Osteocyte (in vitro differentiated cells): ENCODE data around the gene PAQR7. TPM values are rescaled to one million over a fixed set of nuclear protein-coding genes. Genes with fewer than 3 reads are reported as not detected.

Source experiments
- DNase-seq: peaks from one replicate; pipeline ENCODE4 v3.0.0; 2021; ENCODE audit warnings: mixed read lengths; ENCODE audit not compliant: unreplicated experiment; ENCODE audit errors: extremely low spot score
- H3K27ac Mint-ChIP-seq: one replicate; pipeline ENCODE4 v1.8.0; 2021; ENCODE audit warnings: mild to moderate bottlenecking, mixed read lengths; ENCODE audit not compliant: unreplicated experiment
- H3K27me3 Mint-ChIP-seq: one replicate; pipeline ENCODE4 v1.8.0; 2021; ENCODE audit warnings: mixed read lengths; ENCODE audit not compliant: unreplicated experiment
- H3K36me3 Mint-ChIP-seq: one replicate; pipeline ENCODE4 v1.8.0; 2021; ENCODE audit warnings: mixed read lengths; ENCODE audit not compliant: unreplicated experiment
- H3K4me1 Mint-ChIP-seq: one replicate; pipeline ENCODE4 v1.8.0; 2021; ENCODE audit warnings: mixed read lengths; ENCODE audit not compliant: unreplicated experiment
- H3K4me3 Mint-ChIP-seq: one replicate; pipeline ENCODE4 v1.8.0; 2021; ENCODE audit warnings: mild to moderate bottlenecking, moderate library complexity, mixed read lengths; ENCODE audit not compliant: unreplicated experiment
- H3K9me3 Mint-ChIP-seq: one replicate; pipeline ENCODE4 v1.8.0; 2021; ENCODE audit warnings: mixed read lengths; ENCODE audit not compliant: unreplicated experiment
- CTCF ChIP-seq: fragments of 200-600 bp; sonication (generic); IDR thresholded peaks from 2 replicates; pipeline ENCODE4 v1.5.0; 2021; ENCODE audit warnings: antibody characterized with exemption, mild to moderate bottlenecking, moderate library complexity
- total RNA-seq: library from RNA; stranded (reverse); gene quantifications from 2 replicates; pipeline ENCODE4 v1.2.1, GENCODE V29; 2021

PAQR7 gene
- total RNA-seq, 1 donor from 2014 or later = 11.0 TPM

DNA sequence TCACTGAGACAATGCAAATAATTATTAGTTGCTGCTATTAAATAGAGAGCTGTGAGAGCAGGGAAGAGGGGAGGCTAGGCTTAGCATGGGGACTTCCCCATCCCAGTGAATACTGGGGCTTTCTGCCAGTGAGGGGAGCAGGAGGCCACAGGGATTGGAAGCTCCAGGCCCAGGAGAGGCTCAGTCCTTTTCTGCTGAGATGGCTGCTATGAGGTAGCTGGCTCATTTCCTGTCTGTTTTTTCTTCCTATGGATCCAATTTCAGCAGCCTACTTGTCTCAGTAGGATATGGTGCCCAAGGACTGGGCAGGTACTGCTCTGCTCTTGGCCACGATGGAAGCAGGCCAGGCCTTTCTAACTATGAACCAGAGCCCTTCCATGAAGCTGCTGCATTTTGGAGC lies 20.8 kb upstream of the PAQR7 start:
- no peak for TF ChIP-seq CTCF
- H3K4me1 Mint-ChIP-seq = peaks cover 55% of the 10 kb centered on the region
- no peak overlapping the region for H3K4me3 Mint-ChIP-seq
- H3K27ac Mint-ChIP-seq = peak overlapping the region; percentile 79
- H3K9me3 Mint-ChIP-seq = no peaks in the 10 kb centered on the region
- H3K27me3 Mint-ChIP-seq = no peaks in the 10 kb centered on the region
- DNase-seq = no peak
- peaks cover 29% of the 10 kb centered on the region for H3K36me3 Mint-ChIP-seq

DNA sequence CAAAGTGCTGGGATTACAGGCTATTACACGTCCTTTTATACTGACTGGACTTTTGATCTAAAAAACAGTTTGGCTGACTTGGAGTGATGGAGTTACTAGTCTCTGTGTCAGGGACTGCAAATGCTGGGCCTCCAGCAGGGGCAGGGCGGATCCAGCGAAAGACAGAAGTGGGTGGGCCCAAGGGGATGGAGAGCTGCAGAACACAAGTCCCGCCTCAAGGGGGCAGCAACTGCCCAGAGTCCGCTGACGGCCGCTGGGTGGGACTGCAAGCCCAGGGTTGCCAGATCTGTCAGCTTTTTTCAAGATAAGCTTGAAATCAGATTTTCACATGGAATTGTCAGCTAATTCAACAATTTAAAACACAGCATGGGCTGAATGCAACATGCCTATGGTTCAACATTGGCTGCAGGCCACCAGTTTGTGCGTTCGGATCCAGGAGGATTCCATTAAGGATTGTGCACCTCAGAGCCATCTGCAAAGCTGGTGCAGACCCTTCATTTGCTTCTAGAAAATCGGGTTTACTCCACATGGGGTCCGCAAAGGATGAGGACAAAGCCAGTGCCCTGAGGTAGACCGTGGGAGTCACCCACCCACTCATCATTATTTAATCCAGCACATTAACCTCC lies 20.0 kb upstream of the PAQR7 start:
- no peak overlapping the region for H3K4me3 Mint-ChIP-seq
- H3K9me3 Mint-ChIP-seq = no peaks in the 10 kb centered on the region
- H3K36me3 Mint-ChIP-seq = peaks cover 21% of the 10 kb centered on the region
- peak; percentile 99 for TF ChIP-seq CTCF
- H3K27ac Mint-ChIP-seq = peak overlapping the region; percentile 79
- H3K4me1 Mint-ChIP-seq = peaks cover 58% of the 10 kb centered on the region
- peak; percentile 97 for DNase-seq
- no peaks in the 10 kb centered on the region for H3K27me3 Mint-ChIP-seq

DNA sequence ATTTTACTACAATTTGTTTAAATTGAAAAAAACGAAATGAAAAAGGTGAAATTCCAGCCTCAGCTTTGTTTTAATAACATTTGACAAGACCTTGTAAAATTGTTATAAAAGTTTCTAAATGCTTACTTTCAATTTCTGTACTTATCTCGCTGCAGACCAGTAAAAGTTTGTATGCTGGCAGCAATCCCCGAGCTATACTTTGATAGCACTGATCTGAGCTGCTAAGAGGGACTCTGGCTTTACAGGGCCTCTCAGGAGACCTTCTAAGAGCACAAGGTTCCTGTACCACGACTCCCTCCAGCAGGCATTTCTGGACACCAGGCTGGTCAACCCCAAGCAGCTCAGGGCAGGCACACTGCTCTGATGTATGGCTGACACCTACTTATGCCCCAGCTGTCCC lies 17.6 kb upstream of the PAQR7 start:
- peaks cover 69% of the 10 kb centered on the region for H3K4me1 Mint-ChIP-seq
- peak overlapping the region; percentile 83 for H3K27ac Mint-ChIP-seq
- H3K27me3 Mint-ChIP-seq = no peaks in the 10 kb centered on the region
- no peaks in the 10 kb centered on the region for H3K9me3 Mint-ChIP-seq
- H3K36me3 Mint-ChIP-seq = peaks cover 2% of the 10 kb centered on the region
- no peak for DNase-seq
- TF ChIP-seq CTCF = no peak
- H3K4me3 Mint-ChIP-seq = no peak overlapping the region

- H3K27ac Mint-ChIP-seq = peak overlapping the region; percentile 98
- no peaks in the 10 kb centered on the region for H3K36me3 Mint-ChIP-seq
- TF ChIP-seq CTCF = no peak
- no peaks in the 10 kb centered on the region for H3K27me3 Mint-ChIP-seq
- H3K9me3 Mint-ChIP-seq = no peaks in the 10 kb centered on the region
- no peak overlapping the region for H3K4me3 Mint-ChIP-seq
- peaks cover 66% of the 10 kb centered on the region for H3K4me1 Mint-ChIP-seq
- no peak for DNase-seq
Measured at GRCh38 chr1:25891606-25892005, 16.1 kb upstream of the PAQR7 start.

DNA sequence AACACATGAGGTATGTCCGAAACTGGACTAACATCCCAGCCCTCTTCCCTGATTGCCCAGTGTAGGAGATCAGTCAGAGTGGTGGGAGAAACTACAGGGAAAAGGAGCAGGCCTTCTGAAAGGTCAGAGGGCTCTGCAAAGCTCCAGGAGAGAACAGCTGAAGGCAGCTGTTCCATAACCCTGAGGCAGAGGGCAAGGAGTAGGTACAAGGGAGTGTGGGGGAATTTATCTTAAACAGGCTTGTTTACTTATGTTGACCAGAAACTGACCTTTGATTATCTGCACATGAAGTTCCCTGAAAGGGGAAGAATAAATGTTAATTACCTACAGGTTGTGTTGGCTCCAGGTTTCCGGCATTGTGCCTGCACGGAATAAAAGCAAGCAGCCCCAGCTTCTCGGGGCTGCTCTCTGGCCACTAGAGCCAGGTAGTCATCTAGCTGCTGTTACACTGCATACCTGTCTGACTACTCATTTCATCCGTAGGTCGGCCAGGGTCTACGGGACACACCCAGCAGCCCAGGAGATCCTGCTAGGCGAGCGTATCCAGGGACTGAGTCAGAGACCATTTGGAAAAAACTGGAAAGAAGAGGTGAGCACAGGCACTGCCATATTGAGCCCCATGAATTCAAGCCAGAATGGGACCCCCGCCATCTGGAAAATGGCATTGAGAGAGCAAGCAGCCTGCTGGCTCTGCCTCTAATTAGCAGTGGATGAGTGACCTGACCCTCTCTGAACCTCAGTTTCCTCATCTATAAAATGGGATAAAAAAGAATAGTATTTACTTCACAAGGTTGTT lies 14.9 kb upstream of the PAQR7 start:
- peak overlapping the region; percentile 10 for H3K4me3 Mint-ChIP-seq
- no peaks in the 10 kb centered on the region for H3K9me3 Mint-ChIP-seq
- H3K36me3 Mint-ChIP-seq = no peaks in the 10 kb centered on the region
- peak overlapping the region; percentile 98 for H3K27ac Mint-ChIP-seq
- H3K4me1 Mint-ChIP-seq = peaks cover 54% of the 10 kb centered on the region
- DNase-seq = no peak
- no peak for TF ChIP-seq CTCF
- no peaks in the 10 kb centered on the region for H3K27me3 Mint-ChIP-seq
